H1 (cell line): ENCODE data around the gene TNNI2. TPM values are rescaled to one million over a fixed set of nuclear protein-coding genes. Genes with fewer than 3 reads are reported as not detected.

Experiments used
- CTCF ChIA-PET: fragments of 300-600 bp; sonication (Branson Sonifier 250); formaldehyde crosslinking; loops from one replicate; lab custom pipeline; 2021; ENCODE audit not compliant: partially characterized antibody; lab: Charles Lee
- POLR2A ChIA-PET: fragments of 300-600 bp; sonication (Branson Sonifier 250); formaldehyde crosslinking; loops from one replicate; lab custom pipeline; 2021; ENCODE audit warnings: inconsistent platforms; ENCODE audit not compliant: partially characterized antibody; lab: Charles Lee
- DNase-seq, 2 experiments: peaks; one replicate each; pipeline versions ENCODE4 v3.0.0 to v3.0.0-alpha.2; 2010 to 2022; ENCODE audit warnings: low spot score in 2 of 2, low read depth in 1 of 2, mixed read lengths in 1 of 2
- FAIRE-seq: peaks from 2 replicates; lab custom pipeline; 2011; peaks lifted over from hg19 to GRCh38; lab: Jason Lieb, UNC
- H2AFZ ChIP-seq: 2 replicates; pipeline ENCODE4 v1.8.1; 2012; ENCODE audit warnings: low read length, inconsistent platforms
- H2AK5ac ChIP-seq: 2 replicates; pipeline ENCODE4 v1.6.1; 2013; ENCODE audit warnings: low read depth, low read length
- H2BK120ac ChIP-seq: replicated peaks from 2 replicates; pipeline ENCODE3; 2013; ENCODE audit warnings: low read depth, low read length, inconsistent platforms
- H2BK12ac ChIP-seq: 2 replicates; pipeline ENCODE4 v1.6.1; 2013; ENCODE audit warnings: low read depth, low read length
- H2BK15ac ChIP-seq: 2 replicates; pipeline ENCODE4 v1.6.1; 2013; ENCODE audit warnings: low read length
- H2BK20ac ChIP-seq: 2 replicates; pipeline ENCODE4 v1.6.1; 2013; ENCODE audit warnings: low read length
- H2BK5ac ChIP-seq: 2 replicates; pipeline ENCODE4 v1.6.1; 2013; ENCODE audit warnings: low read depth, low read length
- H3K14ac ChIP-seq: 2 replicates; pipeline ENCODE4 v1.6.1; 2013; ENCODE audit warnings: inconsistent platforms; ENCODE audit not compliant: insufficient read length
- H3K18ac ChIP-seq: 2 replicates; pipeline ENCODE4 v1.6.1; 2013; ENCODE audit warnings: low read length; ENCODE audit errors: extremely low read depth
- H3K23ac ChIP-seq: 2 replicates; pipeline ENCODE4 v1.6.1; 2013; ENCODE audit warnings: inconsistent platforms; ENCODE audit not compliant: insufficient read length
- H3K23me2 ChIP-seq: 2 replicates; pipeline ENCODE4 v1.6.1; 2013; ENCODE audit warnings: low read depth, low read length
- H3K27ac ChIP-seq: 2 replicates; pipeline ENCODE4 v1.6.1; 2011; ENCODE audit warnings: low read depth, low read length, inconsistent platforms
- H3K27me3 ChIP-seq, 4 experiments: replicated peaks in 1 of 4; 1 replicate in 1 of 4; 2 replicates in 3 of 4; pipeline versions ENCODE4 v1.6.1 to v1.8.1; 2011 to 2013; ENCODE audit warnings: low read length in 3 of 4, mild to moderate bottlenecking in 3 of 4, inconsistent platforms in 2 of 4, mixed read lengths in 2 of 4, moderate library complexity in 1 of 4; ENCODE audit not compliant: control insufficient read depth in 3 of 4, insufficient read depth in 3 of 4; ENCODE audit errors: extremely low read depth in 1 of 4
- H3K36me3 ChIP-seq, 4 experiments: 2 replicates each; pipeline versions ENCODE4 v1.6.1 to v1.8.1; 2011 to 2013; ENCODE audit warnings: mild to moderate bottlenecking in 4 of 4, low read length in 3 of 4, moderate library complexity in 2 of 4, control low read depth in 1 of 4, inconsistent platforms in 1 of 4; ENCODE audit not compliant: insufficient read depth in 4 of 4, control insufficient read depth in 2 of 4
- H3K4ac ChIP-seq: replicated peaks from 2 replicates; pipeline ENCODE3; 2013; ENCODE audit warnings: low read length, low read depth, mixed read lengths, inconsistent platforms; ENCODE audit not compliant: insufficient read length
- H3K4me1 ChIP-seq, 4 experiments: replicated peaks in 1 of 4; 1 replicate in 1 of 4; 2 replicates in 3 of 4; pipeline versions ENCODE4 v1.6.1 to v1.8.1; 2011 to 2013; ENCODE audit warnings: low read length in 3 of 4, inconsistent platforms in 2 of 4, mixed read lengths in 1 of 4; ENCODE audit not compliant: insufficient read depth in 4 of 4, control insufficient read depth in 3 of 4
- H3K4me2 ChIP-seq, 2 experiments: 2 replicates each; pipeline versions ENCODE4 v1.6.1 to v1.8.1; 2011 to 2013; ENCODE audit warnings: low read depth in 2 of 2, low read length in 2 of 2, control low read depth in 1 of 2, inconsistent platforms in 1 of 2, mild to moderate bottlenecking in 1 of 2; ENCODE audit not compliant: insufficient read depth in 1 of 2
- H3K4me3 ChIP-seq, 4 experiments: fragments of 200-600, 300-600 bp in 1 of 4; sonication (generic), shearing (Covaris generic), sonication (Bioruptor Twin) in 1 of 4; 2 replicates each; pipeline versions ENCODE4 v1.5.1 to v1.8.1; 2011 to 2016; ENCODE audit warnings: low read length in 4 of 4, low read depth in 3 of 4, control low read depth in 2 of 4, inconsistent platforms in 2 of 4, mild to moderate bottlenecking in 2 of 4, mixed read lengths in 1 of 4, moderate library complexity in 1 of 4; ENCODE audit not compliant: insufficient read depth in 2 of 4; ENCODE audit errors: extremely low read depth in 1 of 4
- H3K56ac ChIP-seq: replicated peaks from 2 replicates; pipeline ENCODE3; 2013; ENCODE audit warnings: low read depth, mild to moderate bottlenecking, mixed read lengths, low read length, inconsistent platforms; ENCODE audit not compliant: insufficient read length
- H3K79me1 ChIP-seq: 2 replicates; pipeline ENCODE4 v1.6.1; 2013; ENCODE audit warnings: low read depth, low read length, control low read depth
- H3K79me2 ChIP-seq, 2 experiments: 2 replicates each; pipeline versions ENCODE4 v1.6.1 to v1.8.1; 2012 to 2013; ENCODE audit warnings: low read length in 2 of 2, mild to moderate bottlenecking in 2 of 2, inconsistent platforms in 1 of 2; ENCODE audit not compliant: insufficient read depth in 2 of 2, control insufficient read depth in 1 of 2
- H3K9ac ChIP-seq, 4 experiments: replicated peaks in 1 of 4; 1 replicate in 1 of 4; 2 replicates in 3 of 4; pipeline versions ENCODE4 v1.6.1 to v1.8.1; 2011 to 2013; ENCODE audit warnings: low read depth in 3 of 4, low read length in 3 of 4, control low read depth in 2 of 4, mild to moderate bottlenecking in 2 of 4, moderate library complexity in 2 of 4, inconsistent platforms in 1 of 4; ENCODE audit errors: extremely low read depth in 1 of 4
- H3K9me3 ChIP-seq, 2 experiments: 2 replicates each; pipeline versions ENCODE4 v1.6.1 to v1.8.1; 2012 to 2013; ENCODE audit warnings: mild to moderate bottlenecking in 2 of 2, moderate library complexity in 2 of 2, control low read depth in 1 of 2, inconsistent platforms in 1 of 2, low read depth in 1 of 2, low read length in 1 of 2, mixed read lengths in 1 of 2; ENCODE audit not compliant: insufficient read depth in 2 of 2
- H4K20me1 ChIP-seq, 2 experiments: replicated peaks in 1 of 2; 2 replicates each; pipeline versions ENCODE3 to v1.8.1; 2011 to 2013; ENCODE audit warnings: inconsistent platforms in 2 of 2, low read length in 2 of 2, mild to moderate bottlenecking in 1 of 2; ENCODE audit not compliant: insufficient read depth in 2 of 2, control insufficient read depth in 1 of 2
- H4K5ac ChIP-seq: 2 replicates; pipeline ENCODE4 v1.6.1; 2013; ENCODE audit warnings: low read length, low read depth, mixed read lengths, inconsistent platforms; ENCODE audit not compliant: insufficient read length
- H4K8ac ChIP-seq: 2 replicates; pipeline ENCODE4 v1.8.0; 2013; ENCODE audit warnings: mild to moderate bottlenecking, moderate library complexity, low read length, inconsistent platforms; ENCODE audit not compliant: insufficient read depth; ENCODE audit errors: extremely low read depth
- H4K91ac ChIP-seq: replicated peaks from 2 replicates; pipeline ENCODE3; 2013; ENCODE audit warnings: low read length, mixed read lengths, inconsistent platforms; ENCODE audit not compliant: insufficient read length
- CTCF ChIP-seq, 3 experiments: IDR thresholded peaks; 1 replicate in 2 of 3; 2 replicates in 1 of 3; pipeline versions ENCODE4 v1.5.1 to v1.6.1; 2011; ENCODE audit warnings: low read length in 3 of 3, mild to moderate bottlenecking in 3 of 3, inconsistent platforms in 2 of 3, low read depth in 1 of 3, moderate library complexity in 1 of 3; ENCODE audit not compliant: insufficient read depth in 1 of 3; ENCODE audit errors: control extremely low read depth in 1 of 3
- HDAC2 ChIP-seq, 2 experiments: fragments of 300-600 bp in 1 of 2; sonication (generic) in 1 of 2; IDR thresholded peaks; 2 replicates each; pipeline ENCODE4 v1.6.1; 2011 to 2012; ENCODE audit warnings: low read depth in 2 of 2, low read length in 2 of 2, mild to moderate bottlenecking in 2 of 2, moderate library complexity in 2 of 2, borderline replicate concordance in 1 of 2, inconsistent platforms in 1 of 2
- WGBS, 2 experiments: shearing (Covaris generic) in 1 of 2; methylation state at CpG; one replicate each; pipeline versions ENCODE4 v1.1.6 to v1.1.7; 2013 to 2015; ENCODE audit warnings: low lambda C conversion rate in 2 of 2, mixed read lengths in 2 of 2, inconsistent platforms in 1 of 2, low coverage in 1 of 2, missing lambda C conversion rate in 1 of 2; ENCODE audit not compliant: insufficient replicate concordance in 2 of 2, insufficient coverage in 1 of 2, insufficient read length in 1 of 2; ENCODE audit errors: extremely low coverage in 1 of 2, missing lambda C conversion rate in 1 of 2; 5-methylcytosine and 5-hydroxymethylcytosine counted together
- polyA plus RNA-seq, 7 experiments: library from polyadenylated mRNA; depleted of rRNA in 3 of 7; stranded (reverse) in 5 of 7; unstranded in 2 of 7; fragments of >200 nt in 5 of 7; fragments of 200-250 nt in 2 of 7; gene quantifications; 1 replicate in 5 of 7; 2 replicates in 1 of 7; 4 replicates in 1 of 7; pipeline versions ENCODE4 v1.2.1 to v1.2.3, GENCODE V29; 2011 to 2013; ENCODE audit warnings: missing spikeins in 2 of 7, mixed read lengths in 2 of 7
- total RNA-seq: library from RNA; stranded (reverse); fragmentation: NEBNext Ultra II Directional; extraction: Animal tissue kit (Norgen Biotek cat#: 25700); gene quantifications from 2 replicates; pipeline ENCODE4 v1.2.1, GENCODE V29; 2021
- TF ChIP-seq, protein P1 (sequence below): IDR thresholded peaks from 2 replicates; pipeline ENCODE4 v1.6.1; 2012; ENCODE audit warnings: low read length, inconsistent platforms

The TNNI2 gene
- total and polyA plus RNA-seq, 2 of the 8 experiments (the other 6 are each of a cell fraction or from before 2014, with no cell fraction given): not detected

DNA sequence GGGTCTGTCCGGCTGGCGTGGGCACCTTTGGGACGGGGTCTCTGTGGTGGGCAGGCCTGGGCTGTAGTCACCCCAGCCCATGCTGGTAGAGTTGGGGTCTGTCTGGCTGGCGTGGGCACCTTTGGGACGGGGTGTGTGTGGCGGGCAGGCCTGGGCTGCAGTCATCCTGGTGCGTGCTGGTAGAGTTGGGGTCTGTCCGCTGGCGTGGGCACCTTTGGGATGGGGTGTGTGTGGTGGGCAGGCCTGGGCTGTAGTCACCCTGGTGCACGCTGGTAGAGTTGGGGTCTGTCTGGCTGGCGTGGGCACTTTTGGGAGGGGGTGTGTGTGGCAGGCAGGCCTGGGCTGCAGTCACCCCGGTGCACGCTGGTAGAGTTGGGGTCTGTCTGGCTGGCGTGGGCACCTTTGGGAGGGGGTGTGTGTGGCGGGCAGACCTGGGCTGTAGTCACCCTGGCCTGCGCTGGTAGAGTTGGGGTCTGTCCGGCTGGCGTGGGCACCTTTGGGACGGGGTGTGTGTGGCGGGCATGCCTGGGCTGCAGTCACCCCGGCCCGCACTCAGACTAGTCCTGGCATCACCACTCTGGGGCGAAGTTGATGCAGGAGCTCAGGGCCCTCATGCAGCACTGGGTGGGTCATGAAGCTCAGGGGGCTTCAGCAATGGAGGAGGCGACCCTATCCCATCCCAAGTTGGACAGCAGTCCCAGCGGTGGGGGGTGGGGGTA is 33.6 kb downstream of the TNNI2 start:
- Histone ChIP-seq H3K4me1 (no peaks in the 10 kb centered on the region; a peak in 1 of 7 replicates), H3K18ac (no peak overlapping the region), H3K14ac (no peak overlapping the region), H3K9me3 (no peaks in the 10 kb centered on the region), H3K56ac (no peak overlapping the region), H3K23me2 (no peaks in the 10 kb centered on the region; the same call in 1 of the 2 replicates), H3K4me3 (no peak overlapping the region), H3K9ac (no peak overlapping the region), H3K27me3 (peaks cover 0 to 3% (median 0%) of the 10 kb centered on the region in 4 experiments; a peak in 1 of 7 replicates), H3K79me1 (no peaks in the 10 kb centered on the region), H2BK20ac (no peak overlapping the region), H3K4ac (no peak overlapping the region), H2BK15ac (no peak overlapping the region; the same call in 1 of the 2 replicates), H4K8ac (no peak overlapping the region), H2AK5ac (no peak overlapping the region), H3K4me2 (no peak overlapping the region), H4K5ac (no peak overlapping the region), H3K27ac (no peak overlapping the region), H2AFZ (no peak overlapping the region), H2BK5ac (no peak overlapping the region), H3K23ac (no peak overlapping the region), H2BK12ac (no peak overlapping the region), H3K79me2 (no peaks in the 10 kb centered on the region), H4K91ac (no peak overlapping the region), H4K20me1 (no peaks in the 10 kb centered on the region), H2BK120ac (no peak overlapping the region), H3K36me3 (no peaks in the 10 kb centered on the region)
- ChIA-PET POLR2A (no interaction called here), CTCF (interaction anchor here (0.6 kb wide), 1 partner anchor 46 kb away, joined by 3 read pairs; no protein-coding TSS in a partner anchor)
- 86% methylated on average over 17 of the region's 25 CpGs; no CpG with 5 or more reads in 1 of the 2 experiments for WGBS, 2 experiments
- DNase-seq (no peak), FAIRE-seq (no peak)
- TF ChIP-seq CTCF (IDR thresholded peaks at IDR 0.05; ENCODE audit: control extremely low read depth in 1 of 3, insufficient read depth in 1 of 3, low read depth in 1 of 3, low read length in 3 of 3) (no peak), HDAC2 (IDR thresholded peaks at IDR 0.05; ENCODE audit: borderline replicate concordance in 1 of 2, low read depth in 2 of 2, low read length in 2 of 2) (no peak)
- TF ChIP-seq, protein P1, sequence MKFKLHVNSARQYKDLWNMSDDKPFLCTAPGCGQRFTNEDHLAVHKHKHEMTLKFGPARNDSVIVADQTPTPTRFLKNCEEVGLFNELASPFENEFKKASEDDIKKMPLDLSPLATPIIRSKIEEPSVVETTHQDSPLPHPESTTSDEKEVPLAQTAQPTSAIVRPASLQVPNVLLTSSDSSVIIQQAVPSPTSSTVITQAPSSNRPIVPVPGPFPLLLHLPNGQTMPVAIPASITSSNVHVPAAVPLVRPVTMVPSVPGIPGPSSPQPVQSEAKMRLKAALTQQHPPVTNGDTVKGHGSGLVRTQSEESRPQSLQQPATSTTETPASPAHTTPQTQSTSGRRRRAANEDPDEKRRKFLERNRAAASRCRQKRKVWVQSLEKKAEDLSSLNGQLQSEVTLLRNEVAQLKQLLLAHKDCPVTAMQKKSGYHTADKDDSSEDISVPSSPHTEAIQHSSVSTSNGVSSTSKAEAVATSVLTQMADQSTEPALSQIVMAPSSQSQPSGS: no peak
